Skeletal muscle cell (primary cell): ENCODE data around the gene CTSW.
"Not testable (repeated sequence)": the region's sequence is repeated elsewhere in the genome, so short reads cannot be mapped to it uniquely, and the experiment has no call there.

Experiments
- DNase-seq: peaks from one replicate; pipeline ENCODE4 v3.0.0-alpha.2; 2010; ENCODE audit warnings: low read depth
- H3K4me3 ChIP-seq: 2 replicates; pipeline ENCODE4 v1.5.1; 2011; ENCODE audit warnings: low read depth, mild to moderate bottlenecking, control low read depth, low read length, moderate library complexity

Gene CTSW

GRCh38 chr11:65882120-65883057, 2.8 kb downstream of the CTSW start:
- no peak for DNase-seq
- H3K4me3 ChIP-seq: no peak overlapping the region

GRCh38 chr11:65883058-65883761, 3.6 kb downstream of the CTSW start:
- DNase-seq: no peak

GRCh38 chr11:65883786-65884715, 4.4 kb downstream of the CTSW start:
- no peak for DNase-seq
- H3K4me3 ChIP-seq: no peak overlapping the region

More at GRCh38 chr11:65883058-65883761, 3.6 kb downstream of the CTSW start:
- H3K4me3 ChIP-seq: no peak overlapping the region

GRCh38 chr11:65884716-65885092, 5.1 kb downstream of the CTSW start:
- no peak overlapping the region for H3K4me3 ChIP-seq
- DNase-seq: no peak

- no peak overlapping the region for H3K4me3 ChIP-seq
- no peak for DNase-seq
Observed at GRCh38 chr11:65885231-65885630, 5.6 kb downstream of the CTSW start.

- DNase-seq: no peak
- no peak overlapping the region for H3K4me3 ChIP-seq
Observed at GRCh38 chr11:65885808-65886536, 6.3 kb downstream of the CTSW start.

- no peak for DNase-seq
- H3K4me3 ChIP-seq: peak overlapping the region; percentile 83
Observed at GRCh38 chr11:65886826-65887722, 7.4 kb downstream of the CTSW start.

- no peak for DNase-seq
- peak overlapping the region; percentile 83 for H3K4me3 ChIP-seq
Observed at GRCh38 chr11:65887723-65888162, 8.1 kb downstream of the CTSW start.

- peak within 1 kb of the TSS; percentile 83 for H3K4me3 ChIP-seq
- peak; percentile 90 for DNase-seq
Observed at GRCh38 chr11:65888163-65888814, 8.7 kb downstream of the CTSW start, which contains the start of gene FIBP. FIBP (minus strand) TSS chr11:65888471; CDS start chr11:65888418, 53 bp downstream.

- peak within 1 kb of the TSS; percentile 62 for H3K4me3 ChIP-seq
- DNase-seq: peak; percentile 87
Observed at GRCh38 chr11:65890324-65891218, 10.9 kb downstream of the CTSW start, which contains the start of gene CCDC85B. CCDC85B (plus strand) TSS chr11:65890673; CDS start chr11:65890784, 111 bp downstream.

GRCh38 chr11:65891219-65892136, 11.8 kb downstream of the CTSW start:
- peak overlapping the region; percentile 62 for H3K4me3 ChIP-seq
- no peak for DNase-seq

GRCh38 chr11:65892137-65892540, 12.5 kb downstream of the CTSW start:
- DNase-seq: not testable (repeated sequence)
- H3K4me3 ChIP-seq: peak overlapping the region; percentile 62

GRCh38 chr11:65892661-65893317, 13.2 kb downstream of the CTSW start:
- no peak overlapping the region for H3K4me3 ChIP-seq
- no peak for DNase-seq

- H3K4me3 ChIP-seq: no peak overlapping the region
- no peak for DNase-seq
Observed at GRCh38 chr11:65894034-65894591, 14.5 kb downstream of the CTSW start.
